Smooth muscle cell of the coronary artery (primary cell): ENCODE data around the gene PKHD1. TPM values are rescaled to one million over a fixed set of nuclear protein-coding genes. Genes with fewer than 3 reads are reported as not detected.

Experiments
- total RNA-seq: library from RNA; depleted of rRNA; stranded (reverse); fragments of >200 nt; gene quantifications from 2 replicates; pipeline ENCODE4 v1.2.3, GENCODE V29; 2014; ENCODE audit warnings: low replicate concordance

PKHD1 gene
- not detected in 2 replicates for total RNA-seq

GRCh38 chr6:52087498-52087999 lies at the start of gene PKHD1:
TSS of gene PKHD1 (minus strand) at chr6:52087613. CDS start at chr6:52084933, 2,680 bp downstream.

Other genes with a start within 250 kb of the PKHD1 start
- not detected in 2 replicates for gene IL17A, start 98.8 kb upstream of the PKHD1 start, total RNA-seq
- gene IL17F, start 156.9 kb upstream of the PKHD1 start, total RNA-seq = not detected in 2 replicates
- gene MCM3, start 197.1 kb upstream of the PKHD1 start, total RNA-seq = 26.3 and 30.3 TPM in 2 replicates